GM23338 (cell line): ENCODE measurements around the gene CARMIL1. TPM values are rescaled to one million over a fixed set of nuclear protein-coding genes. Genes with fewer than 3 reads are reported as not detected.

Source experiments
- ATAC-seq: fragments of 200-7000 bp; cut with Tn5 transposase; 3 replicates; pipeline ENCODE4 v1.9.1; 2020
- DNase-seq: peaks from one replicate; pipeline ENCODE4 v3.0.0-alpha.2; 2015; ENCODE audit warnings: low spot score
- H2AFZ ChIP-seq: fragments of 200-600 bp; sonication (generic); 2 replicates; pipeline ENCODE4 v1.8.0; 2016; ENCODE audit warnings: antibody characterized with exemption, mild to moderate bottlenecking, moderate library complexity
- H3F3A ChIP-seq: fragments of 200-600 bp; sonication (generic); replicated peaks from 2 replicates; pipeline ENCODE4 v1.8.0; 2017; ENCODE audit warnings: antibody characterized with exemption, mixed run types, low read depth
- H3K27ac ChIP-seq: fragments of 200-600 bp; sonication (generic); 2 replicates; pipeline ENCODE4 v1.6.1; 2016; ENCODE audit warnings: low read depth
- H3K27me3 ChIP-seq: fragments of 200-600 bp; sonication (generic); 2 replicates; pipeline ENCODE4 v1.8.0; 2016; ENCODE audit warnings: mild to moderate bottlenecking, mixed run types, moderate library complexity; ENCODE audit not compliant: insufficient read depth
- H3K36me3 ChIP-seq: fragments of 200-600 bp; sonication (generic); 2 replicates; pipeline ENCODE4 v1.8.0; 2016; ENCODE audit warnings: mild to moderate bottlenecking; ENCODE audit not compliant: insufficient read depth
- H3K4me1 ChIP-seq: fragments of 200-600 bp; sonication (generic); 2 replicates; pipeline ENCODE4 v1.8.0; 2016; ENCODE audit warnings: mild to moderate bottlenecking, moderate library complexity; ENCODE audit not compliant: insufficient read depth
- H3K4me2 ChIP-seq: fragments of 200-600 bp; sonication (generic); 2 replicates; pipeline ENCODE4 v1.7.1; 2017; ENCODE audit warnings: mixed run types
- H3K4me3 ChIP-seq: fragments of 200-600 bp; sonication (generic); 2 replicates; pipeline ENCODE4 v1.6.1; 2016; ENCODE audit warnings: mixed run types
- H3K79me2 ChIP-seq: fragments of 200-600 bp; sonication (generic); replicated peaks from 2 replicates; pipeline ENCODE4 v1.8.0; 2017; ENCODE audit warnings: mild to moderate bottlenecking; ENCODE audit not compliant: insufficient read depth
- H3K9me2 ChIP-seq: fragments of 200-600 bp; sonication (generic); 2 replicates; pipeline ENCODE4 v1.8.0; 2017; ENCODE audit not compliant: insufficient read depth
- H4K20me1 ChIP-seq: fragments of 200-600 bp; sonication (generic); replicated peaks from 2 replicates; pipeline ENCODE4 v1.8.0; 2017; ENCODE audit warnings: mild to moderate bottlenecking; ENCODE audit not compliant: insufficient read depth
- H3K27ac Mint-ChIP-seq: 2 replicates; pipeline ENCODE4 v1.8.0; 2020; ENCODE audit warnings: inconsistent platforms, mild to moderate bottlenecking, moderate library complexity, mixed read lengths
- H3K27me3 Mint-ChIP-seq: 3 replicates; pipeline ENCODE4 v1.8.0; 2022; ENCODE audit warnings: low read depth, mild to moderate bottlenecking, moderate library complexity, mixed read lengths, inconsistent platforms; ENCODE audit not compliant: insufficient read depth, poor library complexity
- H3K36me3 Mint-ChIP-seq: 3 replicates; pipeline ENCODE4 v1.8.0; 2021; ENCODE audit warnings: low read depth, mild to moderate bottlenecking, inconsistent platforms, moderate library complexity, mixed read lengths
- H3K4me1 Mint-ChIP-seq: 3 replicates; pipeline ENCODE4 v1.8.0; 2020; ENCODE audit warnings: mild to moderate bottlenecking, inconsistent platforms, mixed read lengths
- H3K4me3 Mint-ChIP-seq: 3 replicates; pipeline ENCODE4 v1.8.0; 2021; ENCODE audit warnings: moderate library complexity, mild to moderate bottlenecking, inconsistent platforms, mixed read lengths
- H3K9me3 Mint-ChIP-seq: 3 replicates; pipeline ENCODE4 v1.8.0; 2020; ENCODE audit warnings: moderate library complexity, mild to moderate bottlenecking, inconsistent platforms, mixed read lengths
- CREB1 ChIP-seq: fragments of 250-450 bp; sonication (Bioruptor Pico); IDR thresholded peaks from 2 replicates; pipeline ENCODE4 v1.5.0; 2020; ENCODE audit warnings: low read depth, mild to moderate bottlenecking, moderate library complexity
- ETS1 ChIP-seq: IDR thresholded peaks from 2 replicates; pipeline ENCODE4 v1.6.1; 2016; ENCODE audit warnings: antibody characterized with exemption
- EZH2 ChIP-seq: fragments of 200-600 bp; sonication (generic); IDR thresholded peaks from one replicate; pipeline ENCODE4 v1.8.0; 2017; ENCODE audit warnings: antibody characterized with exemption, mild to moderate bottlenecking, low read depth; ENCODE audit not compliant: unreplicated experiment
- EZH2phosphoT487 ChIP-seq: fragments of 200-600 bp; sonication (generic); IDR thresholded peaks from one replicate; pipeline ENCODE4 v1.8.1; 2018; ENCODE audit warnings: antibody characterized with exemption; ENCODE audit not compliant: unreplicated experiment
- JUNB ChIP-seq: IDR thresholded peaks from one replicate; pipeline ENCODE4 v1.6.1; 2016; ENCODE audit warnings: antibody characterized with exemption; ENCODE audit not compliant: unreplicated experiment
- POLR2AphosphoS5 ChIP-seq: IDR thresholded peaks from 2 replicates; pipeline ENCODE4 v1.6.1; 2016; ENCODE audit warnings: antibody characterized with exemption, low read depth
- STAT1 ChIP-seq: IDR thresholded peaks from one replicate; pipeline ENCODE4 v1.6.1; 2016; ENCODE audit warnings: antibody characterized with exemption; ENCODE audit not compliant: unreplicated experiment
- ZNF114 ChIP-seq: fragments of 250-450 bp; sonication (Bioruptor Pico); IDR thresholded peaks from 2 replicates; pipeline ENCODE4 v1.5.0; 2020; ENCODE audit warnings: mild to moderate bottlenecking, moderate library complexity
- ZNF331 ChIP-seq: fragments of 250-450 bp; sonication (Bioruptor Pico); IDR thresholded peaks from 2 replicates; pipeline ENCODE4 v1.5.0; 2020; ENCODE audit warnings: low read depth, mild to moderate bottlenecking, moderate library complexity
- polyA plus RNA-seq: library from polyadenylated mRNA; unstranded; fragments of >200 nt; fragmentation: Nextera tagmentation; extraction: Ambion mirVana; gene quantifications from 2 replicates; pipeline ENCODE4 v1.2.1, GENCODE V29; 2016
- total RNA-seq: library from RNA; depleted of rRNA; stranded (reverse); fragments of >200 nt; shearing (Covaris generic); gene quantifications from 2 replicates; pipeline ENCODE4 v1.2.3, GENCODE V29; 2014
- TF ChIP-seq, protein P1 (sequence below): IDR thresholded peaks from one replicate; pipeline ENCODE4 v1.6.1; 2018; ENCODE audit warnings: antibody characterized with exemption; ENCODE audit not compliant: unreplicated experiment
- TF ChIP-seq, protein P2 (sequence below), 2 experiments: fragments of 200-600 bp in 1 of 2; sonication (generic) in 1 of 2; conservative IDR thresholded peaks; 2 replicates each; pipeline versions ENCODE4 v1.5.1 to v1.6.1; 2016 to 2017; ENCODE audit warnings: antibody characterized with exemption in 2 of 2, low read depth in 2 of 2, mild to moderate bottlenecking in 2 of 2, moderate library complexity in 1 of 2

CARMIL1 gene
- total and polyA plus RNA-seq, 2 experiments from 2014 or later = 43.2 to 66.9 TPM

GRCh38 chr6:25535632-25536225, 256.6 kb downstream of the CARMIL1 start:
- no peaks in the 10 kb centered on the region for H3K9me3 Mint-ChIP-seq
- Histone ChIP-seq H4K20me1 (no peaks in the 10 kb centered on the region), H3K27ac (no peak overlapping the region), H3K27me3 (no peaks in the 10 kb centered on the region), H3K4me1 (peaks cover 4% of the 10 kb centered on the region; the same call in 1 of the 2 replicates), H3K9me2 (no peaks in the 10 kb centered on the region), H3K36me3 (no peaks in the 10 kb centered on the region; the same call in 1 of the 2 replicates), H3F3A (no peaks in the 10 kb centered on the region), H3K4me3 (no peak overlapping the region), H2AFZ (no peak overlapping the region), H3K79me2 (no peaks in the 10 kb centered on the region), H3K4me2 (no peak overlapping the region)
- DNase-seq (no peak), ATAC-seq (no peak)
- no peak overlapping the region for H3K27ac Mint-ChIP-seq
- no peak overlapping the region for H3K4me3 Mint-ChIP-seq
- peaks cover 10% of the 10 kb centered on the region; the same call in 2 of the 3 replicates for H3K36me3 Mint-ChIP-seq
- no peak for TF ChIP-seq ETS1
- TF ChIP-seq EZH2phosphoT487 = no peak
- TF ChIP-seq POLR2AphosphoS5 = no peak
- TF ChIP-seq STAT1 = no peak
- TF ChIP-seq CREB1 (CRISPR knock-in tag) = no peak
- TF ChIP-seq, protein P1, sequence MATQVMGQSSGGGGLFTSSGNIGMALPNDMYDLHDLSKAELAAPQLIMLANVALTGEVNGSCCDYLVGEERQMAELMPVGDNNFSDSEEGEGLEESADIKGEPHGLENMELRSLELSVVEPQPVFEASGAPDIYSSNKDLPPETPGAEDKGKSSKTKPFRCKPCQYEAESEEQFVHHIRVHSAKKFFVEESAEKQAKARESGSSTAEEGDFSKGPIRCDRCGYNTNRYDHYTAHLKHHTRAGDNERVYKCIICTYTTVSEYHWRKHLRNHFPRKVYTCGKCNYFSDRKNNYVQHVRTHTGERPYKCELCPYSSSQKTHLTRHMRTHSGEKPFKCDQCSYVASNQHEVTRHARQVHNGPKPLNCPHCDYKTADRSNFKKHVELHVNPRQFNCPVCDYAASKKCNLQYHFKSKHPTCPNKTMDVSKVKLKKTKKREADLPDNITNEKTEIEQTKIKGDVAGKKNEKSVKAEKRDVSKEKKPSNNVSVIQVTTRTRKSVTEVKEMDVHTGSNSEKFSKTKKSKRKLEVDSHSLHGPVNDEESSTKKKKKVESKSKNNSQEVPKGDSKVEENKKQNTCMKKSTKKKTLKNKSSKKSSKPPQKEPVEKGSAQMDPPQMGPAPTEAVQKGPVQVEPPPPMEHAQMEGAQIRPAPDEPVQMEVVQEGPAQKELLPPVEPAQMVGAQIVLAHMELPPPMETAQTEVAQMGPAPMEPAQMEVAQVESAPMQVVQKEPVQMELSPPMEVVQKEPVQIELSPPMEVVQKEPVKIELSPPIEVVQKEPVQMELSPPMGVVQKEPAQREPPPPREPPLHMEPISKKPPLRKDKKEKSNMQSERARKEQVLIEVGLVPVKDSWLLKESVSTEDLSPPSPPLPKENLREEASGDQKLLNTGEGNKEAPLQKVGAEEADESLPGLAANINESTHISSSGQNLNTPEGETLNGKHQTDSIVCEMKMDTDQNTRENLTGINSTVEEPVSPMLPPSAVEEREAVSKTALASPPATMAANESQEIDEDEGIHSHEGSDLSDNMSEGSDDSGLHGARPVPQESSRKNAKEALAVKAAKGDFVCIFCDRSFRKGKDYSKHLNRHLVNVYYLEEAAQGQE = no peak
- TF ChIP-seq, protein P2, sequence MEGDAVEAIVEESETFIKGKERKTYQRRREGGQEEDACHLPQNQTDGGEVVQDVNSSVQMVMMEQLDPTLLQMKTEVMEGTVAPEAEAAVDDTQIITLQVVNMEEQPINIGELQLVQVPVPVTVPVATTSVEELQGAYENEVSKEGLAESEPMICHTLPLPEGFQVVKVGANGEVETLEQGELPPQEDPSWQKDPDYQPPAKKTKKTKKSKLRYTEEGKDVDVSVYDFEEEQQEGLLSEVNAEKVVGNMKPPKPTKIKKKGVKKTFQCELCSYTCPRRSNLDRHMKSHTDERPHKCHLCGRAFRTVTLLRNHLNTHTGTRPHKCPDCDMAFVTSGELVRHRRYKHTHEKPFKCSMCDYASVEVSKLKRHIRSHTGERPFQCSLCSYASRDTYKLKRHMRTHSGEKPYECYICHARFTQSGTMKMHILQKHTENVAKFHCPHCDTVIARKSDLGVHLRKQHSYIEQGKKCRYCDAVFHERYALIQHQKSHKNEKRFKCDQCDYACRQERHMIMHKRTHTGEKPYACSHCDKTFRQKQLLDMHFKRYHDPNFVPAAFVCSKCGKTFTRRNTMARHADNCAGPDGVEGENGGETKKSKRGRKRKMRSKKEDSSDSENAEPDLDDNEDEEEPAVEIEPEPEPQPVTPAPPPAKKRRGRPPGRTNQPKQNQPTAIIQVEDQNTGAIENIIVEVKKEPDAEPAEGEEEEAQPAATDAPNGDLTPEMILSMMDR (conservative IDR thresholded peaks at IDR 0.05; ENCODE audit: low read depth in 2 of 2) = no peak
- TF ChIP-seq ZNF331 (CRISPR knock-in tag) = no peak
- H3K27me3 Mint-ChIP-seq = no peaks in the 10 kb centered on the region
- peaks cover 8% of the 10 kb centered on the region; the same call in 1 of the 3 replicates for H3K4me1 Mint-ChIP-seq

GRCh38 chr6:25536781-25537180, 257.6 kb downstream of the CARMIL1 start:
- Histone ChIP-seq H2AFZ (no peak overlapping the region), H3F3A (no peaks in the 10 kb centered on the region), H3K4me1 (peaks cover 4% of the 10 kb centered on the region; the same call in 1 of the 2 replicates), H3K4me2 (no peak overlapping the region), H4K20me1 (no peaks in the 10 kb centered on the region), H3K27me3 (no peaks in the 10 kb centered on the region), H3K9me2 (no peaks in the 10 kb centered on the region), H3K36me3 (no peaks in the 10 kb centered on the region; the same call in 1 of the 2 replicates), H3K27ac (no peak overlapping the region), H3K79me2 (no peaks in the 10 kb centered on the region), H3K4me3 (no peak overlapping the region)
- H3K4me3 Mint-ChIP-seq = no peak overlapping the region
- DNase-seq = no peak
- no peak for ATAC-seq
- peaks cover 8% of the 10 kb centered on the region; the same call in 1 of the 3 replicates for H3K4me1 Mint-ChIP-seq
- H3K36me3 Mint-ChIP-seq = peaks cover 14% of the 10 kb centered on the region; the same call in 2 of the 3 replicates
- no peaks in the 10 kb centered on the region for H3K9me3 Mint-ChIP-seq
- no peak overlapping the region for H3K27ac Mint-ChIP-seq
- TF ChIP-seq POLR2AphosphoS5 = no peak
- no peak for TF ChIP-seq JUNB
- TF ChIP-seq, protein P2 (conservative IDR thresholded peaks at IDR 0.05; ENCODE audit: low read depth in 2 of 2) = no peak
- no peak for TF ChIP-seq ZNF114
- no peak for TF ChIP-seq EZH2
- no peak for TF ChIP-seq CREB1 (CRISPR knock-in tag)
- H3K27me3 Mint-ChIP-seq = no peaks in the 10 kb centered on the region
